ENCODE measurements around the gene ZDHHC24. TPM values are rescaled to one million over a fixed set of nuclear protein-coding genes. Genes with fewer than 3 reads are reported as not detected.

Gene ZDHHC24
- total and polyA plus RNA-seq, 10 of the 15 experiments (the other 5 are each of a cell fraction or from before 2014, with no cell fraction given), result 0.86 to 17.5 (median 6.8) TPM

- intact Hi-C loops (cut with micrococcal nuclease; ENCODE audit: unreplicated experiment) (loop anchor here (2.0 to 5.0 kb wide), 2 partner anchors 24 to 85 kb away; partner anchors contain the start of genes RBM14 and RBM4B), in situ Hi-C loops (cut with MboI) (no loop called here)
- peak within 1 kb of the TSS; percentile 95 for H3K9ac ChIP-seq (ENCODE audit: control insufficient read depth, insufficient read depth, low read length)
- ChIA-PET RAD21 (ENCODE audit: unreplicated experiment) (interaction anchor here (1.1 to 3.3 kb wide), 6 partner anchors 15 to 85 kb away, joined by 3 to 27 read pairs (median 4); partner anchors contain the start of genes RBM4 and RBM4B), SMC1A (ENCODE audit: uncharacterized antibody, unreplicated experiment) (interaction anchor here (1.3 to 4.2 kb wide), 6 partner anchors 12 to 85 kb away, joined by 4 to 19 read pairs (median 6); partner anchors contain the start of genes RBM14 and RBM4B), POLR2A (interaction anchor here (0.7 to 6.9 kb wide), 10 partner anchors 8 to 280 kb away, joined by 3 to 60 read pairs (median 5); partner anchors contain the start of genes RBM14, RBM4, RBM4B and ZDHHC24), CTCF (interaction anchor here (0.7 to 7.7 kb wide), 18 partner anchors 9 to 86 kb away, joined by 3 to 75 read pairs (median 4); partner anchors contain the start of genes CTSF, RBM4, RBM4B and ZDHHC24)
- H3K79me2 ChIP-seq (ENCODE audit: control insufficient read depth, insufficient read depth, low read length), result peaks cover 23% of the 10 kb centered on the region
- H3K27ac ChIP-seq (ENCODE audit: control insufficient read depth, insufficient read depth), result peak within 1 kb of the TSS; percentile 62
- FAIRE-seq (peak; percentile 97), ATAC-seq (peak; percentile 98), DNase-seq (ENCODE audit: low read depth, low spot score) (peak; percentile 84)
- peak within 1 kb of the TSS; percentile 97 for H3K4me2 ChIP-seq (ENCODE audit: control insufficient read depth, insufficient read depth)
- no peaks in the 10 kb centered on the region for H3K27me3 ChIP-seq (replicated peaks in 1 of 2; ENCODE audit: control insufficient read depth in 2 of 2, insufficient read depth in 2 of 2, low read length in 1 of 2)
- no peaks in the 10 kb centered on the region for H3K9me3 ChIP-seq (replicated peaks; ENCODE audit: control insufficient read depth, insufficient read depth, low read length)
- peaks cover 13% of the 10 kb centered on the region for H3K4me1 ChIP-seq (ENCODE audit: control insufficient read depth, insufficient read depth, low read length)
- H3K4me3 ChIP-seq, result peak within 1 kb of the TSS; percentile 85
- no peaks in the 10 kb centered on the region for H3K36me3 ChIP-seq (ENCODE audit: control insufficient read depth in 2 of 2, insufficient read depth in 2 of 2, low read length in 1 of 2)
- H4K20me1 ChIP-seq (ENCODE audit: control insufficient read depth, insufficient read depth), result no peaks in the 10 kb centered on the region
- 18% methylated on average over 66 of the region's 68 CpGs for WGBS (ENCODE audit: insufficient coverage, insufficient replicate concordance, low lambda C conversion rate, missing lambda C conversion rate)
- no TSS peak for BruUV-seq (replicated peaks)
- H2AFZ ChIP-seq (ENCODE audit: control insufficient read depth, low read depth, low read length), result peak within 1 kb of the TSS; percentile 91
- TF ChIP-seq USF1 (IDR thresholded peaks at IDR 0.05; ENCODE audit: borderline replicate concordance, extremely low read length, insufficient read depth, low read depth, low read length), result no peak
- peak; percentile 64; the same call in 1 of the 2 replicates for TF ChIP-seq CREB1 (IDR thresholded peaks at IDR 0.05; ENCODE audit: low read depth)
- TF ChIP-seq ZNF274 (IDR thresholded peaks at IDR 0.05; ENCODE audit: insufficient read depth, insufficient read length), result no peak
- TF ChIP-seq ETV6 (conservative IDR thresholded peaks at IDR 0.05 in 1 of 2, IDR thresholded peaks at IDR 0.05 in 1 of 2; ENCODE audit: borderline replicate concordance in 1 of 2, low read depth in 1 of 2), result no peak
- TF ChIP-seq SP1 (IDR thresholded peaks at IDR 0.05; ENCODE audit: low read depth, low read length), result no peak
- peak; percentile 93 for TF ChIP-seq BMI1 (IDR thresholded peaks at IDR 0.05; ENCODE audit: borderline replicate concordance)
- TF ChIP-seq ATF2 (IDR thresholded peaks at IDR 0.05; ENCODE audit: low read length), result no peak
- TF ChIP-seq STAT1 (conservative IDR thresholded peaks at IDR 0.05), result 0 out of 2 replicates have a peak, but pooled peaks have one; percentile 40
- TF ChIP-seq PRDM15 (CRISPR knock-in tag; IDR thresholded peaks at IDR 0.05), result no peak
- TF ChIP-seq IRF3 (IDR thresholded peaks at IDR 0.05), result no peak
- TF ChIP-seq ZBTB33 (IDR thresholded peaks at IDR 0.05), result peak; percentile 48; the same call in 1 of the 2 replicates
- TF ChIP-seq NR2F1 (conservative IDR thresholded peaks at IDR 0.05), result no peak
Measured at GRCh38 chr11:66592457-66593302, 46.8 kb upstream of the ZDHHC24 start, which contains the start of the genes CCDC87 and CCS. Gene CCDC87, minus strand, starts transcription at chr11:66593063. Its CDS starts 48 bp downstream, at chr11:66593015. Gene CCS, plus strand, starts transcription at chr11:66593185. Its CDS starts 77 bp downstream, at chr11:66593262.

All from GM12878 (cell line).